Neural cell (in vitro differentiated cells): ENCODE data around the gene COG1. TPM values are rescaled to one million over a fixed set of nuclear protein-coding genes. Genes with fewer than 3 reads are reported as not detected.

Experiments
- H2AFZ ChIP-seq: fragments of 200-600, 300-800 bp; sonication (generic), shearing (Covaris generic); 2 replicates; pipeline ENCODE4 v1.6.0; 2014; ENCODE audit warnings: low read depth, mild to moderate bottlenecking, antibody characterized with exemption, low read length, moderate library complexity
- H3F3A ChIP-seq: fragments of 200-600 bp; shearing (Covaris generic); 2 replicates; pipeline ENCODE4 v1.6.1; 2016; ENCODE audit warnings: mild to moderate bottlenecking, moderate library complexity, mixed read lengths, antibody characterized with exemption, low read length; ENCODE audit not compliant: insufficient read depth, poor library complexity, severe bottlenecking
- H3K27ac ChIP-seq: fragments of 200-600, 300-800 bp; sonication (generic), shearing (Covaris generic); 2 replicates; pipeline ENCODE4 v1.5.1; 2014; ENCODE audit warnings: mild to moderate bottlenecking, low read length, moderate library complexity
- H3K27me3 ChIP-seq: fragments of 300-800, 200-600 bp; sonication (generic), shearing (Covaris generic); 2 replicates; pipeline ENCODE4 v1.6.0; 2014; ENCODE audit warnings: mild to moderate bottlenecking, low read depth, low read length, moderate library complexity; ENCODE audit not compliant: insufficient read depth
- H3K36me3 ChIP-seq: fragments of 300-800, 200-600 bp; sonication (generic), shearing (Covaris generic); 2 replicates; pipeline ENCODE4 v1.5.1; 2014; ENCODE audit warnings: mild to moderate bottlenecking, antibody characterized with exemption, low read length, moderate library complexity; ENCODE audit not compliant: insufficient read depth
- H3K4me2 ChIP-seq: fragments of 300-800, 200-600 bp; sonication (generic), shearing (Covaris generic); 2 replicates; pipeline ENCODE4 v1.6.0; 2014; ENCODE audit warnings: mild to moderate bottlenecking, low read length
- H3K4me3 ChIP-seq: fragments of 300-800, 200-600 bp; sonication (generic), shearing (Covaris generic); 2 replicates; pipeline ENCODE4 v1.5.1; 2014; ENCODE audit warnings: mild to moderate bottlenecking, low read length, moderate library complexity
- H3K79me2 ChIP-seq: fragments of 200-600 bp; shearing (Covaris generic); replicated peaks from 2 replicates; pipeline ENCODE4 v1.6.0; 2014; ENCODE audit warnings: mild to moderate bottlenecking, low read length, moderate library complexity; ENCODE audit not compliant: insufficient read depth
- H3K9ac ChIP-seq: fragments of 300-800, 200-600 bp; sonication (generic), shearing (Covaris generic); 2 replicates; pipeline ENCODE4 v1.6.1; 2016; ENCODE audit warnings: mild to moderate bottlenecking, low read length, mixed read lengths
- H3K9me2 ChIP-seq: fragments of 200-600 bp; shearing (Covaris generic); 2 replicates; pipeline ENCODE4 v1.6.1; 2016; ENCODE audit warnings: mild to moderate bottlenecking, low read length, mixed read lengths; ENCODE audit not compliant: insufficient read depth
- H3K9me3 ChIP-seq: fragments of 200-600, 300-800 bp; sonication (generic), shearing (Covaris generic); 2 replicates; pipeline ENCODE4 v1.6.1; 2016; ENCODE audit warnings: mild to moderate bottlenecking, mixed run types, low read length, moderate library complexity, mixed read lengths
- H4K20me1 ChIP-seq: fragments of 200-600 bp; shearing (Covaris generic); 2 replicates; pipeline ENCODE4 v1.6.1; 2016; ENCODE audit warnings: mild to moderate bottlenecking, mixed run types; ENCODE audit not compliant: insufficient read depth
- EP300 ChIP-seq: fragments of 450-650 bp; conservative IDR thresholded peaks from 2 replicates; pipeline ENCODE4 v1.6.1; 2014; ENCODE audit warnings: antibody characterized with exemption, mild to moderate bottlenecking, moderate library complexity; ENCODE audit not compliant: poor library complexity, severe bottlenecking
- EZH2 ChIP-seq: fragments of 200-600, 300-800 bp; shearing (Covaris generic), sonication (generic); IDR thresholded peaks from 2 replicates; pipeline ENCODE4 v1.6.1; 2014; ENCODE audit warnings: antibody characterized with exemption, low read length, borderline replicate concordance, mild to moderate bottlenecking; ENCODE audit not compliant: insufficient read depth, poor library complexity, severe bottlenecking
- MXI1 ChIP-seq: fragments of 450-650 bp; conservative IDR thresholded peaks from 2 replicates; pipeline ENCODE4 v1.6.1; 2014; ENCODE audit warnings: antibody characterized with exemption, mild to moderate bottlenecking; ENCODE audit not compliant: poor library complexity, severe bottlenecking
- POLR2AphosphoS5 ChIP-seq: IDR thresholded peaks from 2 replicates; pipeline ENCODE4 v1.6.1; 2012
- RAD21 ChIP-seq: fragments of 450-650 bp; conservative IDR thresholded peaks from 2 replicates; pipeline ENCODE4 v1.6.1; 2014; ENCODE audit warnings: antibody characterized with exemption, mild to moderate bottlenecking, moderate library complexity
- SMC3 ChIP-seq: fragments of 450-650 bp; conservative IDR thresholded peaks from 2 replicates; pipeline ENCODE4 v1.6.1; 2014; ENCODE audit warnings: antibody characterized with exemption, mild to moderate bottlenecking, moderate library complexity; ENCODE audit not compliant: poor library complexity
- TAF1 ChIP-seq: IDR thresholded peaks from 2 replicates; pipeline ENCODE4 v1.6.1; 2012; ENCODE audit warnings: low read depth
- polyA plus RNA-seq: library from polyadenylated mRNA; depleted of rRNA; stranded (reverse); fragments of >200 nt; gene quantifications from 2 replicates; pipeline ENCODE4 v1.2.3, GENCODE V29; 2014
- TF ChIP-seq, protein P1 (sequence below): IDR thresholded peaks from 2 replicates; pipeline ENCODE4 v1.6.1; 2012; ENCODE audit warnings: borderline replicate concordance
- TF ChIP-seq, protein P2 (sequence below): fragments of 450-650 bp; IDR thresholded peaks from 2 replicates; pipeline ENCODE4 v1.5.1; 2014; ENCODE audit warnings: antibody characterized with exemption, mild to moderate bottlenecking, moderate library complexity; ENCODE audit not compliant: poor library complexity, severe bottlenecking

COG1 gene
- polyA plus RNA-seq, 1 donor from 2014 or later = 23.5 TPM

GRCh38 chr17:73156887-73157520, 35.9 kb upstream of the COG1 start:
- Histone ChIP-seq H3K4me3 (no peak overlapping the region), H3K9ac (no peak overlapping the region), H3K79me2 (no peaks in the 10 kb centered on the region), H3K4me2 (no peak overlapping the region), H3F3A (no peaks in the 10 kb centered on the region), H2AFZ (no peak overlapping the region), H3K9me2 (no peaks in the 10 kb centered on the region), H3K27me3 (no peaks in the 10 kb centered on the region), H3K9me3 (no peaks in the 10 kb centered on the region), H3K27ac (no peak overlapping the region), H4K20me1 (no peaks in the 10 kb centered on the region), H3K36me3 (no peaks in the 10 kb centered on the region)
- TF ChIP-seq SMC3 = no peak
- TF ChIP-seq MXI1 = no peak
- no peak for TF ChIP-seq RAD21
- no peak for TF ChIP-seq POLR2AphosphoS5
- TF ChIP-seq, protein P1, sequence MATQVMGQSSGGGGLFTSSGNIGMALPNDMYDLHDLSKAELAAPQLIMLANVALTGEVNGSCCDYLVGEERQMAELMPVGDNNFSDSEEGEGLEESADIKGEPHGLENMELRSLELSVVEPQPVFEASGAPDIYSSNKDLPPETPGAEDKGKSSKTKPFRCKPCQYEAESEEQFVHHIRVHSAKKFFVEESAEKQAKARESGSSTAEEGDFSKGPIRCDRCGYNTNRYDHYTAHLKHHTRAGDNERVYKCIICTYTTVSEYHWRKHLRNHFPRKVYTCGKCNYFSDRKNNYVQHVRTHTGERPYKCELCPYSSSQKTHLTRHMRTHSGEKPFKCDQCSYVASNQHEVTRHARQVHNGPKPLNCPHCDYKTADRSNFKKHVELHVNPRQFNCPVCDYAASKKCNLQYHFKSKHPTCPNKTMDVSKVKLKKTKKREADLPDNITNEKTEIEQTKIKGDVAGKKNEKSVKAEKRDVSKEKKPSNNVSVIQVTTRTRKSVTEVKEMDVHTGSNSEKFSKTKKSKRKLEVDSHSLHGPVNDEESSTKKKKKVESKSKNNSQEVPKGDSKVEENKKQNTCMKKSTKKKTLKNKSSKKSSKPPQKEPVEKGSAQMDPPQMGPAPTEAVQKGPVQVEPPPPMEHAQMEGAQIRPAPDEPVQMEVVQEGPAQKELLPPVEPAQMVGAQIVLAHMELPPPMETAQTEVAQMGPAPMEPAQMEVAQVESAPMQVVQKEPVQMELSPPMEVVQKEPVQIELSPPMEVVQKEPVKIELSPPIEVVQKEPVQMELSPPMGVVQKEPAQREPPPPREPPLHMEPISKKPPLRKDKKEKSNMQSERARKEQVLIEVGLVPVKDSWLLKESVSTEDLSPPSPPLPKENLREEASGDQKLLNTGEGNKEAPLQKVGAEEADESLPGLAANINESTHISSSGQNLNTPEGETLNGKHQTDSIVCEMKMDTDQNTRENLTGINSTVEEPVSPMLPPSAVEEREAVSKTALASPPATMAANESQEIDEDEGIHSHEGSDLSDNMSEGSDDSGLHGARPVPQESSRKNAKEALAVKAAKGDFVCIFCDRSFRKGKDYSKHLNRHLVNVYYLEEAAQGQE = no peak
- TF ChIP-seq, protein P2, sequence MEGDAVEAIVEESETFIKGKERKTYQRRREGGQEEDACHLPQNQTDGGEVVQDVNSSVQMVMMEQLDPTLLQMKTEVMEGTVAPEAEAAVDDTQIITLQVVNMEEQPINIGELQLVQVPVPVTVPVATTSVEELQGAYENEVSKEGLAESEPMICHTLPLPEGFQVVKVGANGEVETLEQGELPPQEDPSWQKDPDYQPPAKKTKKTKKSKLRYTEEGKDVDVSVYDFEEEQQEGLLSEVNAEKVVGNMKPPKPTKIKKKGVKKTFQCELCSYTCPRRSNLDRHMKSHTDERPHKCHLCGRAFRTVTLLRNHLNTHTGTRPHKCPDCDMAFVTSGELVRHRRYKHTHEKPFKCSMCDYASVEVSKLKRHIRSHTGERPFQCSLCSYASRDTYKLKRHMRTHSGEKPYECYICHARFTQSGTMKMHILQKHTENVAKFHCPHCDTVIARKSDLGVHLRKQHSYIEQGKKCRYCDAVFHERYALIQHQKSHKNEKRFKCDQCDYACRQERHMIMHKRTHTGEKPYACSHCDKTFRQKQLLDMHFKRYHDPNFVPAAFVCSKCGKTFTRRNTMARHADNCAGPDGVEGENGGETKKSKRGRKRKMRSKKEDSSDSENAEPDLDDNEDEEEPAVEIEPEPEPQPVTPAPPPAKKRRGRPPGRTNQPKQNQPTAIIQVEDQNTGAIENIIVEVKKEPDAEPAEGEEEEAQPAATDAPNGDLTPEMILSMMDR = no peak
- no peak for TF ChIP-seq EZH2
- no peak for TF ChIP-seq TAF1
- TF ChIP-seq EP300 = no peak

DNA sequence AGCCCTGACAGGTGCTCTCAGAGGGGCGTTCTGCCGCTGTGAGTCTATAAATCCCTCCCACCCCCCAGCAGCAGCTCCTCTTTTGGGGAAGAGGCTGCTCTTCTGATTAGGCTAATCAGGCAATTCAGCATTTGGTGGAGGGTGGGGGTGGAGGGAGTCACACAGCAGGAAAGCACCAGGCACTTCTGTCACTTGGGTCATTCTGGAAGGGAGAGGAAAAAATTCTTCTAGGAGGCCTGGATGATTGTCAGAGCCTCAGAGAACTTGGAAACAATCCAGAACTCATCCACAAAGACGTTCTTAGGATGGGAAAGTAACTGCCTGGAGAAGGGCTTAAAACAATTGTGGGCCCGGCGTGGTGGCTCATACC, 35.3 kb upstream of the COG1 start:
- no peaks in the 10 kb centered on the region for H4K20me1 ChIP-seq
- H3K79me2 ChIP-seq = no peaks in the 10 kb centered on the region
- H3K4me3 ChIP-seq = no peak overlapping the region
- H3K9ac ChIP-seq = no peak overlapping the region
- no peak overlapping the region for H3K27ac ChIP-seq
- no peaks in the 10 kb centered on the region for H3K9me2 ChIP-seq
- no peak overlapping the region for H3K4me2 ChIP-seq
- H3K36me3 ChIP-seq = no peaks in the 10 kb centered on the region
- TF ChIP-seq RAD21 = no peak
- no peak for TF ChIP-seq TAF1
- TF ChIP-seq SMC3 = no peak
- TF ChIP-seq POLR2AphosphoS5 = no peak
- TF ChIP-seq EZH2 = no peak
- TF ChIP-seq, protein P1 = no peak
- no peaks in the 10 kb centered on the region for H3K9me3 ChIP-seq
- no peaks in the 10 kb centered on the region for H3F3A ChIP-seq
- no peak overlapping the region for H2AFZ ChIP-seq
- no peaks in the 10 kb centered on the region for H3K27me3 ChIP-seq
